Stomach (tissue), 4 donors: ENCODE measurements around the gene PASD1.
"Not testable (repeated sequence)": the region's sequence is repeated elsewhere in the genome, so short reads cannot be mapped to it uniquely, and the experiment has no call there.

ENCODE experiments used
- POLR2A ChIP-seq, 4 donors: fragments of 450-650 bp; IDR thresholded peaks; one replicate each; pipeline ENCODE4 v1.6.1; 2016; ENCODE audit warnings: antibody characterized with exemption in 4 of 4, control low read depth in 2 of 4, mild to moderate bottlenecking in 1 of 4, moderate library complexity in 1 of 4
- POLR2AphosphoS5 ChIP-seq, 3 donors: sonication (generic); formaldehyde crosslinking; IDR thresholded peaks; one replicate each; pipeline ENCODE4 v1.6.1; 2016; ENCODE audit warnings: antibody characterized with exemption in 3 of 3
- TF ChIP-seq, protein P1 (sequence below), 7 experiments: fragments of 450-650 bp in 4 of 7; fragments of 200-600 bp in 3 of 7; sonication (generic) in 3 of 7; IDR thresholded peaks; one replicate each; pipeline ENCODE4 v1.5.1; 2016 to 2019; ENCODE audit warnings: antibody characterized with exemption in 7 of 7, control low read depth in 2 of 7, mild to moderate bottlenecking in 1 of 7

DNA sequence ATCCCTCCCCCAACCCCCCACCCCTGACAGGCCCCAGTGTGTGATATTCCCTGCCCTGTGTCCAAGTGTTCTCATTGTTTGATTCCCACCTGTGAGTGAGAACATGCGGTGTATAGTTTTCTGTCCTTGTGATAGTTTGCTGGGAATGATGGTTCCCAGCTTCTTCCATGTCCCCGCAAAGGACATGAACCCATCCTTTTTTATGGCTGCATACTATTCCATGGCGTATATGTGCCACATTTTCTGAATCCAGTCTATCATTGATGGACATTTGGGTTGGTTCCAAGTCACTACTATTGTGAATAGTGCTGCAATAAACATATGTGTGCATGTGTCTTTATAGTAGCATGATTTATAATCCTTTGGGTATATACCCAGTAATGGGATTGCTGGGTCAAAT lies 29.9 kb downstream of the PASD1 start:
- TF ChIP-seq, protein P1, sequence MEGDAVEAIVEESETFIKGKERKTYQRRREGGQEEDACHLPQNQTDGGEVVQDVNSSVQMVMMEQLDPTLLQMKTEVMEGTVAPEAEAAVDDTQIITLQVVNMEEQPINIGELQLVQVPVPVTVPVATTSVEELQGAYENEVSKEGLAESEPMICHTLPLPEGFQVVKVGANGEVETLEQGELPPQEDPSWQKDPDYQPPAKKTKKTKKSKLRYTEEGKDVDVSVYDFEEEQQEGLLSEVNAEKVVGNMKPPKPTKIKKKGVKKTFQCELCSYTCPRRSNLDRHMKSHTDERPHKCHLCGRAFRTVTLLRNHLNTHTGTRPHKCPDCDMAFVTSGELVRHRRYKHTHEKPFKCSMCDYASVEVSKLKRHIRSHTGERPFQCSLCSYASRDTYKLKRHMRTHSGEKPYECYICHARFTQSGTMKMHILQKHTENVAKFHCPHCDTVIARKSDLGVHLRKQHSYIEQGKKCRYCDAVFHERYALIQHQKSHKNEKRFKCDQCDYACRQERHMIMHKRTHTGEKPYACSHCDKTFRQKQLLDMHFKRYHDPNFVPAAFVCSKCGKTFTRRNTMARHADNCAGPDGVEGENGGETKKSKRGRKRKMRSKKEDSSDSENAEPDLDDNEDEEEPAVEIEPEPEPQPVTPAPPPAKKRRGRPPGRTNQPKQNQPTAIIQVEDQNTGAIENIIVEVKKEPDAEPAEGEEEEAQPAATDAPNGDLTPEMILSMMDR (IDR thresholded peaks at IDR 0.05): not testable (repeated sequence)
- TF ChIP-seq POLR2A, POLR2AphosphoS5 (IDR thresholded peaks at IDR 0.05): not testable (repeated sequence)
